WTC11 (cell line): ENCODE data around the gene TNFRSF1B.

Experiments used
- CTCF ChIP-seq: fragments of 200-600 bp; IDR thresholded peaks from 2 replicates; pipeline ENCODE4 v1.8.0; 2022; ENCODE audit warnings: antibody characterized with exemption
- ESRRA ChIP-seq: sonication (generic); formaldehyde crosslinking; IDR thresholded peaks from 2 replicates; pipeline ENCODE4 v1.8.1; 2022; ENCODE audit warnings: mild to moderate bottlenecking, missing genetic modification reagents, borderline replicate concordance
- HMGA2 ChIP-seq: fragments of 250-450 bp; sonication (Bioruptor Pico); IDR thresholded peaks from 2 replicates; pipeline ENCODE4 v1.4.0; 2021; ENCODE audit warnings: mild to moderate bottlenecking, moderate library complexity
- OVOL2 ChIP-seq: fragments of 250-450 bp; sonication (Bioruptor Pico); IDR thresholded peaks from 2 replicates; pipeline ENCODE4 v1.9.0; 2021; ENCODE audit warnings: mild to moderate bottlenecking, borderline replicate concordance
- TCF7 ChIP-seq: sonication (generic); formaldehyde crosslinking; IDR thresholded peaks from 2 replicates; pipeline ENCODE4 v1.8.0; 2022; ENCODE audit warnings: mild to moderate bottlenecking, low read depth, missing genetic modification reagents, moderate library complexity
- TEAD4 ChIP-seq: sonication (generic); formaldehyde crosslinking; IDR thresholded peaks from 2 replicates; pipeline ENCODE4 v1.8.0; 2022; ENCODE audit warnings: mild to moderate bottlenecking, missing genetic modification reagents
- ZNF532 ChIP-seq: fragments of 250-450 bp; sonication (Bioruptor Pico); IDR thresholded peaks from 2 replicates; pipeline ENCODE4 v1.9.0; 2021; ENCODE audit warnings: mild to moderate bottlenecking, borderline replicate concordance

GRCh38 chr1:12246584-12246983, 79.8 kb downstream of the TNFRSF1B start:
- TF ChIP-seq ZNF532 (CRISPR knock-in tag) = no peak
- no peak for TF ChIP-seq CTCF
- TF ChIP-seq TEAD4 (CRISPR knock-in tag) = no peak
- no peak for TF ChIP-seq TCF7 (CRISPR knock-in tag)
- TF ChIP-seq OVOL2 = no peak
- TF ChIP-seq HMGA2 (CRISPR knock-in tag) = no peak
- TF ChIP-seq ESRRA = no peak
